ENCODE results near the gene MEF2B.
A peak's percentile ranks its signal among the peaks of the same experiment; 100 is the strongest.
"Not testable (repeated sequence)": the region's sequence is repeated elsewhere in the genome, so short reads cannot be mapped to it uniquely, and the experiment has no call there.

The MEF2B gene

DNA sequence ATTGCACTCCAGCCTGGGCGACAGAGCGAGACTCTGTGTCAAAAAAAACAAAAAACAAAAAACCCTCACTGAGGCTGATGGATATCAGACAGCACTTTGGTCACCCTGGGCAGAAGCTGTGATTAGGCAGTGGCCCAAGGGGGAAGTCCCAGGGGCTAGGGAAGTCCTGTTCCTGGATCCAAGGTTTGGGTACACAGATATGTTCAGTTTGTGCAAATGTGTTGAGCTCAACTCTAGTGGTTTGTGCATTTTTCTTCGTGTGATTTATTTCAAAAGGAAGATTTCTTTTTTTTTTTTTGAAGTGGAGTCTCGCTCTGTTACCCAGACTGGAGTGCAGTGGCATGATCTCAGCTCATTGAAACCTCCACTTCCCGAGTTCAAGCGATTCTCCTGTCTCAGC, 12.3 kb downstream of the MEF2B start:
- peaks cover 0 to 12% (median 4%) of the 10 kb centered on the region in 11 experiments; a peak in 8 of 22 replicates for H3K9me3 ChIP-seq (replicated peaks in 1 of 11)
- H3K27ac ChIP-seq = no peak overlapping the region
- H3K9ac ChIP-seq = no peak overlapping the region
- TF ChIP-seq Cebpa-rat (IDR thresholded peaks at IDR 0.05) = no peak
- no peak overlapping the region for H3K4me3 ChIP-seq
- no peak overlapping the region for H3K4me2 ChIP-seq
- peaks cover 0 to 19% (median 0%) of the 10 kb centered on the region in 11 experiments; a peak in 6 of 22 replicates for H4K20me1 ChIP-seq
- peaks cover 16 to 30% (median 22%) of the 10 kb centered on the region in 11 experiments; a peak in 21 of 22 replicates for H3K36me3 ChIP-seq
- H3K4me1 ChIP-seq = peaks cover 0 to 29% (median 18%) of the 10 kb centered on the region in 10 experiments; a peak in 18 of 20 replicates
- no peaks in the 10 kb centered on the region for H3K27me3 ChIP-seq

- Histone ChIP-seq H3K4me2 (no peak overlapping the region), H3K9me3 (replicated peaks in 1 of 11) (peaks cover 0 to 12% (median 4%) of the 10 kb centered on the region in 11 experiments; a peak in 8 of 22 replicates), H3K36me3 (peaks cover 16 to 30% (median 22%) of the 10 kb centered on the region in 11 experiments; a peak in 21 of 22 replicates), H3K4me1 (peaks cover 0 to 29% (median 14%) of the 10 kb centered on the region in 10 experiments; a peak in 18 of 20 replicates), H3K4me3 (no peak overlapping the region), H3K9ac (no peak overlapping the region), H4K20me1 (peaks cover 0 to 8% (median 0%) of the 10 kb centered on the region in 11 experiments; a peak in 2 of 22 replicates), H3K27ac (no peak overlapping the region), H3K27me3 (no peaks in the 10 kb centered on the region)
- no peak for TF ChIP-seq Cebpa-rat (IDR thresholded peaks at IDR 0.05)
Measured at GRCh38 chr19:19155495-19156219, 14.4 kb downstream of the MEF2B start.

DNA sequence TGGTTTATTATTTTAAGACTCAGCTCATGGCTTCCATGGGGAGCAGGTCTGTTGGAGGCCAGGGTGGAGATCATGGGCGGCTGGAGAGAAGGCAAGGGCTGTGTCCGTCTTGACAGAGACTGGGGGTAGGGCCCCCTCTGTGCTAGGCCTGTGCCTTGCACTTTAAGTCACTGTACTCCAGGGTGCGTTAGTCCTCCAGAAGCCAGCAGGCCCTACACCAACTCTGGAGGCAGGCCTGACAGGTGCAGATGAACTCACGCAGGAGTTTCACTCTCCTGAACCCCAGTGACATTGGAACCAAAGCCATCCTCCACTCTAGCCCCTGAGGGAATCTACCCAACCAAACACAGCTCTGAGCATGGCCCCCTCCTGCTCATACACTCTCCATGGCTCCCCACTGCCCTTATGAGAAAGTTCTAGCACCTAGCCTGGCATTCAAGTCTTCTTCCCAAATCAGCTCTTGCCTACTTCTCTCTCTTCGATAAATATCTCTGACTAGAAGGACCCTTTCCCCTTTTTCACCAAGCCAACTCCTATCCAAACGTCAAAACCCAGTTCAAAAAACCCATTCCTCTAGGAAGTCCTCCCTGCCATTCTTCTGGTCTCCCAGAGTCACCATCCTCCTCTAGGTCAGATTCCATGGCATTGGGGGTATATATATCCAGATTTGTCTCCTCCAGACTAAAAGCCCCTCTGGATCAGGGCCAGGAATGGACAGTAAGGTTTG, 15.1 kb downstream of the MEF2B start:
- H3K27me3 ChIP-seq = no peaks in the 10 kb centered on the region
- peaks cover 0 to 21% (median 7%) of the 10 kb centered on the region in 10 experiments; a peak in 16 of 20 replicates for H3K4me1 ChIP-seq
- TF ChIP-seq Cebpa-rat (IDR thresholded peaks at IDR 0.05) = no peak
- H3K27ac ChIP-seq = no peak overlapping the region
- peaks cover 0 to 7% (median 0%) of the 10 kb centered on the region in 11 experiments; a peak in 1 of 22 replicates for H4K20me1 ChIP-seq
- peaks cover 0 to 12% (median 4%) of the 10 kb centered on the region in 11 experiments; a peak in 8 of 22 replicates for H3K9me3 ChIP-seq (replicated peaks in 1 of 11)
- peaks cover 16 to 30% (median 22%) of the 10 kb centered on the region in 11 experiments; a peak in 21 of 22 replicates for H3K36me3 ChIP-seq
- no peak overlapping the region for H3K4me2 ChIP-seq
- H3K4me3 ChIP-seq = no peak overlapping the region
- no peak overlapping the region for H3K9ac ChIP-seq

- Histone ChIP-seq H3K9ac (no peak overlapping the region; a peak in 2 of 22 replicates), H3K4me3 (no peak overlapping the region), H4K20me1 (peaks cover 0 to 4% (median 0%) of the 10 kb centered on the region in 11 experiments; a peak in 1 of 22 replicates), H3K4me1 (peaks cover 0 to 10% (median 0%) of the 10 kb centered on the region in 10 experiments; a peak in 4 of 20 replicates), H3K4me2 (peak overlapping the region in 2 of 11 experiments; percentile 6 to 13; a peak in 2 of 22 replicates), H3K27ac (no peak overlapping the region), H3K27me3 (no peaks in the 10 kb centered on the region), H3K9me3 (replicated peaks in 1 of 11) (peaks cover 0 to 12% (median 4%) of the 10 kb centered on the region in 11 experiments; a peak in 8 of 22 replicates), H3K36me3 (peaks cover 20 to 47% (median 33%) of the 10 kb centered on the region in 11 experiments)
- no peak for TF ChIP-seq Cebpa-rat (IDR thresholded peaks at IDR 0.05)
Measured at GRCh38 chr19:19152668-19153384, 17.2 kb downstream of the MEF2B start.

GRCh38 chr19:19151418-19151817, 18.6 kb downstream of the MEF2B start:
- Histone ChIP-seq H3K27me3 (no peaks in the 10 kb centered on the region), H3K4me3 (no peak overlapping the region), H4K20me1 (peaks cover 0 to 4% (median 0%) of the 10 kb centered on the region in 11 experiments; a peak in 1 of 22 replicates), H3K4me2 (no peak overlapping the region), H3K4me1 (peaks cover 0 to 6% (median 0%) of the 10 kb centered on the region in 10 experiments; a peak in 4 of 20 replicates), H3K36me3 (peaks cover 26 to 51% (median 40%) of the 10 kb centered on the region in 11 experiments), H3K9ac (peak overlapping the region in 2 of 11 experiments; percentile 7 to 23; a peak in 2 of 22 replicates), H3K9me3 (replicated peaks in 1 of 11) (peaks cover 0 to 12% (median 4%) of the 10 kb centered on the region in 11 experiments; a peak in 8 of 22 replicates), H3K27ac (no peak overlapping the region)
- no peak for TF ChIP-seq Cebpa-rat (IDR thresholded peaks at IDR 0.05)

DNA sequence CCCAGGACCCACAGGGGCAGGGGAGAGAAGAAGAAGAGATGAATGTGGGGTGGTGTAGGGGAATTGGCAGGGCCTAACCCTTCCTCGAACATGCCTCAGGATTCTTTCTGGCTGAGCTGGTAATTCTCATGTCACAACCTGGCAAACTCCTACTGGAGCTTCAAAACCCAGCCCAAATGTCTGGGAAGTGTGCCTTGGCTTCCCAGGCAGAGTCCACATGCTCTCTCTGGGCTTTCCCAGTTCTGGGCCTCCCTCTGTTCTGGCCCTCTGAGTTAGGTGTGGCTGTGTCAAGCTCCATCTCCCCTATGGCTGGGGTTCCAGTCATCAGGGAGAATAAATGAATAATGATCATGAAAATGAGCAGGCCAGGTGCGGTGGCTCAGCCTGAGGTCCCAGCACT, 20.6 kb downstream of the MEF2B start:
- H3K9ac ChIP-seq = no peak overlapping the region
- no peaks in the 10 kb centered on the region for H3K27me3 ChIP-seq
- H3K36me3 ChIP-seq = peaks cover 12 to 32% (median 28%) of the 10 kb centered on the region in 11 experiments; a peak in 20 of 22 replicates
- H3K4me2 ChIP-seq = no peak overlapping the region
- no peaks in the 10 kb centered on the region for H3K9me3 ChIP-seq (replicated peaks in 1 of 11)
- TF ChIP-seq Cebpa-rat (IDR thresholded peaks at IDR 0.05) = no peak
- no peak overlapping the region for H3K27ac ChIP-seq
- H3K4me1 ChIP-seq = peaks cover 0 to 22% (median 11%) of the 10 kb centered on the region in 10 experiments; a peak in 15 of 20 replicates
- no peaks in the 10 kb centered on the region; a peak in 1 of 22 replicates for H4K20me1 ChIP-seq
- no peak overlapping the region for H3K4me3 ChIP-seq

DNA sequence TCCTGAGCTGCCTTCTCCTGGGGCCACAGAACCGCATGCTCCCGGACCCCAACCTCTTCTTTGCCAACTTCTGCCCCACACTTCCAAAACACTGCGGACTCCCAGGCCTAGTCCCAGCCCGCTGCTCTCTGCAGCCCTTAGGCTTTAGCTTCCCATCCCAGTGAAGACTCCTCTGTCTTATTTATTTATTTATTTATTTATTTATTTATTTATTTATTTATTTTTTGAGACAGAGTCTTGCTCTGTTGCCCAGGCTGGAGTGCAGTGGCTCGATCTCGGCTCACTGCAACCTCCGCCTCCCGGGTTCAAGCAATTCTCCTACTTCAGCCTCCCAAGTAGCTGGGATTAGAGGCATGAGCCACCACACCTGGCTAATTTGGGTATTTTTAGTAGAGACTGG, 21.6 kb downstream of the MEF2B start:
- H3K27me3 ChIP-seq; H4K20me1 ChIP-seq; H3K4me2 ChIP-seq; H3K9ac ChIP-seq; H3K27ac ChIP-seq; H3K4me3 ChIP-seq; H3K9me3 ChIP-seq (replicated peaks in 1 of 11): not testable (repeated sequence)
- H3K4me1 ChIP-seq = peaks cover 0 to 31% (median 20%) of the 10 kb centered on the region in 10 experiments; a peak in 15 of 20 replicates
- peaks cover 12 to 32% (median 28%) of the 10 kb centered on the region in 11 experiments; a peak in 20 of 22 replicates for H3K36me3 ChIP-seq

GRCh38 chr19:19147344-19147743, 22.7 kb downstream of the MEF2B start:
- peaks cover 12 to 32% (median 28%) of the 10 kb centered on the region in 11 experiments; a peak in 20 of 22 replicates for H3K36me3 ChIP-seq
- no peak overlapping the region for H3K4me2 ChIP-seq
- no peaks in the 10 kb centered on the region for H3K27me3 ChIP-seq
- H3K27ac ChIP-seq = no peak overlapping the region
- H4K20me1 ChIP-seq = no peaks in the 10 kb centered on the region; a peak in 1 of 22 replicates
- no peak overlapping the region for H3K4me3 ChIP-seq
- no peaks in the 10 kb centered on the region for H3K9me3 ChIP-seq (replicated peaks in 1 of 11)
- H3K4me1 ChIP-seq = peaks cover 0 to 32% (median 20%) of the 10 kb centered on the region in 10 experiments; a peak in 15 of 20 replicates
- H3K9ac ChIP-seq = no peak overlapping the region
- TF ChIP-seq Cebpa-rat (IDR thresholded peaks at IDR 0.05) = no peak
